GM12892 (cell line): ENCODE data around the gene BOLA1.

ENCODE experiments used
- POLR2A ChIP-seq: IDR thresholded peaks from 2 replicates; pipeline ENCODE4 v1.6.1; 2011; ENCODE audit warnings: low read depth, low read length, control low read depth
- POLR2AphosphoS5 ChIP-seq: IDR thresholded peaks from 2 replicates; pipeline ENCODE4 v1.6.1; 2011; ENCODE audit warnings: low read depth, low read length, control low read depth
- TAF1 ChIP-seq: IDR thresholded peaks from 2 replicates; pipeline ENCODE4 v1.6.1; 2011; ENCODE audit warnings: low read depth, mild to moderate bottlenecking, control low read depth, low read length, borderline replicate concordance

DNA sequence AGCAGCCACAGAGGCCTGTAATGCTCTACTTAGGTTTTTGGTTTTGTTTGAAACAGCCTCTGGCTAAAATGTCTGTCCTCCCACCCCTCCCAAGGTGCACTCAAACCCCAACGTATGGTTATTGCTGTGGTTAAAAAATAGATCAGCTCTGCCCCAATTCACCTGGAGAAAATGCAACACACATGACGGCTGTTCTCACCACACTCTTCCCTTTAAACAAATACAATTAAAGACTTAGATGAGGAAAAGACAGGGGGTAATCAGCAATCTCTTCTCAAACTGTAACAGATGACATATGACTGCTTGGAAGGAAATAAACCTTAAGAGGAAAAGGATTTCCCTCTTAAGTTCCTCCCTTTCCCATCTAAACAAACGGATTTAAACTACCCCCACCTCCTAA lies 43.5 kb downstream of the BOLA1 start:
- TF ChIP-seq POLR2A (no peak), POLR2AphosphoS5 (no peak), TAF1 (no peak)
